ENCODE results near the gene MSH5.

MSH5 gene

DNA sequence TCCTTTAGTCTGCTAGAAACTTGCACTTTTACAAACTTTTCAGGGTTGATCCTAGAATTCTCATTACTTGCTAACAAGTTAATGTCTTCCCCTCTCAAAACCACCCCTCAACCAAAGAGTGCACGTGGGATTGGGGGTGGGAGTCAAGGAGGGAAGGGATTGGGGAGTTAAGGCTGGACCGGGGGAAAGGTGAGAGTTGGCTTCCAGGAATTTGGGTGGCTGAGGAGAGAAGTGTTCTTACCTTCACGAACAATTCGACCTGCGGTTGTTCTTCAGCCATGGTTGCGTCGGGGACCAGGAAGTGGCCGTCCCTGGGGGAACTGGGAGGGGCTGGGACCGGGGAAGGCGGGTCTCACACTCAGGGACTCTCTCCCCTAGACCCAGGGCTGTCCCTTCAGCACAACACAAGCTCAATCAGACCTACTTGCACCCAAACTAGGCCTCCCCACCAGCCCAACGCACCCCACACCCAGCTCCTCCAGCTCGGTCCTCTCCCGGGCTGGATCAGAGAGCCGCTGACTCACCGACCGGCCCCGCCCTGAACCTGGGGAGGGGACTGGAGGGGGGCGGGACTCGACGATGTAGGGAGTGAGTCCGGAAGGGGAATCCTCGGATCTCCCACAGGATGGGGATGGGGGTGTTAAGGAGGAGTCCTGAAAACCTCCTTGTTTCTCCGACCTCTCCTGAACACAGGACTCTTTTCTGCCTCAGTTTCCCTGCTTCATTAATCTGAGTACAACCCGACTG is 3.6 kb upstream of the MSH5 start, which contains the start of gene CLIC1:
Gene CLIC1, minus strand, starts transcription at position 510 of the 747 bp plus-strand sequence. Its CDS starts 230 bp downstream, at position 280.
- Histone ChIP-seq H3K4me3 (peak within 1 kb of the TSS; percentile 76), H3K27ac (peak within 1 kb of the TSS; percentile 94 to 96)
- DNase-seq (ENCODE audit: low spot score), result peak; percentile 95
- TF ChIP-seq, protein P1, sequence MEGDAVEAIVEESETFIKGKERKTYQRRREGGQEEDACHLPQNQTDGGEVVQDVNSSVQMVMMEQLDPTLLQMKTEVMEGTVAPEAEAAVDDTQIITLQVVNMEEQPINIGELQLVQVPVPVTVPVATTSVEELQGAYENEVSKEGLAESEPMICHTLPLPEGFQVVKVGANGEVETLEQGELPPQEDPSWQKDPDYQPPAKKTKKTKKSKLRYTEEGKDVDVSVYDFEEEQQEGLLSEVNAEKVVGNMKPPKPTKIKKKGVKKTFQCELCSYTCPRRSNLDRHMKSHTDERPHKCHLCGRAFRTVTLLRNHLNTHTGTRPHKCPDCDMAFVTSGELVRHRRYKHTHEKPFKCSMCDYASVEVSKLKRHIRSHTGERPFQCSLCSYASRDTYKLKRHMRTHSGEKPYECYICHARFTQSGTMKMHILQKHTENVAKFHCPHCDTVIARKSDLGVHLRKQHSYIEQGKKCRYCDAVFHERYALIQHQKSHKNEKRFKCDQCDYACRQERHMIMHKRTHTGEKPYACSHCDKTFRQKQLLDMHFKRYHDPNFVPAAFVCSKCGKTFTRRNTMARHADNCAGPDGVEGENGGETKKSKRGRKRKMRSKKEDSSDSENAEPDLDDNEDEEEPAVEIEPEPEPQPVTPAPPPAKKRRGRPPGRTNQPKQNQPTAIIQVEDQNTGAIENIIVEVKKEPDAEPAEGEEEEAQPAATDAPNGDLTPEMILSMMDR (IDR thresholded peaks at IDR 0.05), result no peak

DNA sequence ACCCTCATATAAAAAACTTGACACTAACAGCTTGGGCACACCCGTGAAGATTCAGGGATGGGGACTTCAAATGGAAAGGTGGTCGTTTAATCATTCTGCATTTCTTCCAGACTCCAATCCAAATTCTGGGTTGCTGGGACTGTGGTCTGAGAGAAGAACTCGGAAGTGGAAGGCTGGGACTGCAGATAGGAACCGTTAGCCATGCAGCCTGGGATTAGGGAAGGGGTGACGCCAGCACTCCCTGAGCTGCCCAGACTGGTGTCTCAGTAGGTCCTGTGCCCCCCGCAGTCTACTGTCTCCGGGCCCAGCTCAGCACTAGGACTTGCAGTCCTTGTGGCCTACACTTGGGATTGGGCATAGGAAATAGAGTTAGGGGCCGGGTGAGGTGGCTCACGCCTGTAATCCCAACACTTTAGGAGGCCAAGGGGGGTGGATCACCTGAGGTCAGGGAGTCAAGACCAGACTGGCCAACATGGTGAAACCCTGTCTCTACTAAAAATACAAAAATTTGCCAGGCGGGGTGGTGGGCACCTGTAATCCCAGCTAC is 3.0 kb upstream of the MSH5 start:
- no peak for DNase-seq (ENCODE audit: low spot score)
- TF ChIP-seq, protein P1 (IDR thresholded peaks at IDR 0.05), result no peak
- Histone ChIP-seq H3K27ac (peak overlapping the region; percentile 94 to 96), H3K4me3 (peak overlapping the region; percentile 76)

DNA sequence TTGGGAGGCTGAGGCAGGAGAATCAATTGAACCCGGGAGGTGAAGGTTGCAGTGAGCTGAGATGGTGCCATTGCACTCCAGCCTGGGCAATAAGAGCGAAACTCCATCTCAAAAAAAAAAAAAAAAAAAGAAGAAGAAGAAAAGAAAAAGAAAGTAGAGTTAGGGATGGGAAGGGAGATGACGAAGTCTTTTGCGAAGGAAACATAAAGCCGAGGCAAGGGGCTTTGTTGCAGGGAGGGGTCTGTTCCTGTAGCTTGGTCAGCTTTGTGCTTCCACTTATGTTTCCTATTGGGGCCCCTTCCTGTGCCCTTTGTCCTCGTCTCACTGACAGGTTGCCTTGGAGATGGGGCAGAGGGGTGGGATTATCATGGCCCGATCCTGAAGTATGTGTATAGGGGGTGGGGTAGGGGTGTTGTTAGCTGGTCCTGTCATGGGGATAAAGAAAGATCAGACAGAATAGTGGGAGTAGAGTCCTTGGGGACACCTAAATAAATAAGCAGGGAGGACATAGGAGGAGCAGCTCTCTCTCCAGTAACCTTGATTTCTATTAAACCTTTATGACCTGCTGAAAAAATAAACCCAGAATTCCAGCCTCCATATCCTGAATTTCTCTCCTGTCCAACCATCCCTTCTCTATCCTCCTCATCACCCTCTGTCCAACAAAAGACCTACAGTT is 2.4 kb upstream of the MSH5 start:
- Histone ChIP-seq H3K27ac (peak overlapping the region in 1 of 2 donors; percentile 94), H3K4me3 (peak overlapping the region; percentile 76)
- DNase-seq (ENCODE audit: low spot score), result no peak
- TF ChIP-seq, protein P1 (IDR thresholded peaks at IDR 0.05), result no peak

DNA sequence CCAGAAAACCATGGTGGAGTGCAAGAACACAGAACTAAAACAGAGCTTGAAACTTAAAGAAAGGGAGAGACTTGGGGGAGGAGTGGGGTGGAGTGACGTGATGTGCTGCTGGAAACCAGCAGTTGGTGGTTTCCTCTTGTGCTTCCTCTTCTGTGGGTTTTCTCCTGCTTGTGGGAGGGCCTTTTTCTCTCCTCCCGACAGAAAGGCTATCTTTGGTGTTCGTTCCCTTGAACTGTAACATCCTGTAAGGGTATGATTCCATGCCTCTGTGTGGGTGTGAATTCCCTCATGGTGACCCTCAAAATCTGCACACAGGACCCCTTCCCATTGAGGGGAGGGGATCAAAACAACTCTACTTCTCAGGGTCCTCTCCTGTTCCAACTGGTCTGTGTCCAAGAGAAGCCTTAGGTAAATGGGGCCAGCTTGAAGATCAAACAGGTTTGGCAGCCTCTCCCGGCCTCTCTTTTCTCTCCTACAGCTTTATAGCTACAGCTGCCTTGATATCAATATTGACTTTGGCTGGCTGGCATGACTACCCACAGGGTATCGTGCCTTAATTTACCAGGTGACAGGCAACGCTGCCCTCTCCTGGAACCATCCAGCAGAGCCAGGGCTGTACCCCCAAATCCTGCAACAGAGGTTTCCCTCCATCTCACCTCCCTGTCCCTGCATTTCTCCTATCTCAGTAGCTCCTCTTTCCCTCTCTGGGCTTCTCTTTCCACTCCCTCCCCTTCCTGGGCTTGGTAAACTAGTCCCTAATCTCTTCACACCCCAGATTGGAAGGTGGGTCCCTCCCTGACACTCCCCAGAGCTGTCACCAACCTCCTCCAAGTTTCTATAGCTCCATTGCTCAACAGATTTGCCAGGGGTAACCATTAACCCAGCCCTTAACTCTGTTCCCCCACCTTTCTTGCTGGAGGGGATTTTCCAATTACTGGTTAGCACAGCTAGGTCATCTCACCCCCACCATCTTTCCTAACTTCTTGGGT is 1.5 kb upstream of the MSH5 start:
- no peak for DNase-seq (ENCODE audit: low spot score)
- H3K4me3 ChIP-seq, result peak overlapping the region; percentile 21
- TF ChIP-seq, protein P1 (IDR thresholded peaks at IDR 0.05), result no peak
- peak overlapping the region; percentile 22 to 94 for H3K27ac ChIP-seq

DNA sequence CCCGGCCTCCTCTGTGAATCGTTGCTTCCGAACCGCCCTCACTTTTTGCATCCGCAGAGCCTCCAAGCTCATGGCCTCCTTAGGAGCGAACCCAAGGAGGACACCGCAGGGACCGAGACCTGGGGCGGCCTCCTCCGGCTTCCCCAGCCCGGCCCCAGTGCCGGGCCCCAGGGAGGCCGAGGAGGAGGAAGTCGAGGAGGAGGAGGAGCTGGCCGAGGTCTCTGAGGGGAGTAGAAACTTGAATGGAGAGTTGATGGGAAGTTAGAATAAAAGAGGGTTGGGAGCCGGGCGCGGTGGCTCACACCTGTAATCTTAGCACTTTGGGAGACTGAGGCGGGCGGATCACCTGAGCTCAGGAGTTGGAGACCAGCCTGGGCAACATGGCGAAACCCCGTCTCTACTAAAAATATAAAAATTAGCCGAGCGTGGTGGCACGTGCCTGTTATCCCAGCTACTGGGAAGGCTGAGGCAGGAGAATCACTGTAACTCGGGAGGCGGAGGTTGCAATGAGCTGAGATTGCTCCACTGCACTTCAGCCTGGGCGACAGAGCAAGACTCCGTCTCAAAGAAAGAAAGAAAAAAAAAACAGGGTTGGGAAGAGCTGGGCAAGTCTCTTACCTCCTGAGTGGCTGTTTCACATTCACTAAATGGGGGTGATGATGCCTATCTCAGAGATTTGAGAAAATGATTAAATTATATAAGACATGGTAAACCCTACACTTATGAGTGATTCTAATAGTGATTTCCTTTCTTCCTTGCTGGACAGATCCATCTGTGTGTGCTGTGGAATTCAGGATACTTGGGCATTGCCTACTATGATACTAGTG is 805 bp downstream of the MSH5 start:
- peak overlapping the region; percentile 88 for H3K4me3 ChIP-seq
- DNase-seq (ENCODE audit: low spot score), result no peak
- TF ChIP-seq, protein P1 (IDR thresholded peaks at IDR 0.05), result no peak
- peak overlapping the region; percentile 33 to 64 for H3K27ac ChIP-seq

DNA sequence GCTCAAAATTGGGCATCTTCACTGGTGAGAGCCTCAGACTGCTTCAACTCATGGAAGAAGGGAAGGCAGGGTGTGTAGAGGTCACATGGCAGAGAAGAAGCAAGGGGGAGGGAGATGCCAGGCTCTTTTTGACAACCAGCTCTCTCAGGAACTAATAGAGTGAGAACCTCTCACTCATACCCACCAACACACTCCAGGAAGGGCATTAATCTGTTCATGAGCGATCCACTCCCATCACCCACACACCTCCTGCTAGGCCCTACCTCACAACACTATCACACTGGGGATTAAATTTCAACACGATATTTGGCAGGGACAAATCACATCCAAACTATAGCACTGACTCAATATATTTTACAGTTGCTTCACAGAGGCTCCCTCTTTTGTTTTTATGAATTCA is 2.0 kb downstream of the MSH5 start:
- Histone ChIP-seq H3K4me3 (no peak overlapping the region), H3K27ac (no peak overlapping the region)
- DNase-seq (ENCODE audit: low spot score), result no peak
- TF ChIP-seq, protein P1 (IDR thresholded peaks at IDR 0.05), result no peak
